Effector CD4-positive, alpha-beta T cell (primary cell): ENCODE results near the gene ZNF281.
"Not testable (repeated sequence)": the region's sequence is repeated elsewhere in the genome, so short reads cannot be mapped to it uniquely, and the experiment has no call there.

Experiments
- DNase-seq: peaks from one replicate; pipeline ENCODE4 v3.0.0-alpha.2; 2020

Gene ZNF281

GRCh38 chr1:200363264-200363933 is 46.4 kb downstream of the ZNF281 start:
- DNase-seq = no peak

DNA sequence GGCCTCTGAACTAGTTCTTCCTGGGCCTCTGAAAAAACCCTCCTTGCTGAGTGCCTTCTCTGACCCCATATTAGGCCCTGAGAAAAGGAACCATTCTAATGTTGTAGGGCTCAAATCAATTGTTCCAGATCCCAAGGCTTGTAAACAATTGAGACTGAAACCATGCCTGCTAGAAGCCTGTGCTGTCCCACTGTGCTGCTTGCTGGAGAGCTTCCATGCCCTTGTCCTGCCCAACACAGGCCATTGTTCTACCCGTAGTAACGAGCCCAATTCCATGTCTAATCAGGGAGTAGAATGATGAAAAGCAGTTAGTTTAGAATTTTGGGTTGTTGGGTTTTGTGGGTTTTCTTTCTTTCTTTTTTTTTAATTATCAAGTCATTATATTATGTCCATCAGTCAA is 47.4 kb downstream of the ZNF281 start:
- no peak for DNase-seq

DNA sequence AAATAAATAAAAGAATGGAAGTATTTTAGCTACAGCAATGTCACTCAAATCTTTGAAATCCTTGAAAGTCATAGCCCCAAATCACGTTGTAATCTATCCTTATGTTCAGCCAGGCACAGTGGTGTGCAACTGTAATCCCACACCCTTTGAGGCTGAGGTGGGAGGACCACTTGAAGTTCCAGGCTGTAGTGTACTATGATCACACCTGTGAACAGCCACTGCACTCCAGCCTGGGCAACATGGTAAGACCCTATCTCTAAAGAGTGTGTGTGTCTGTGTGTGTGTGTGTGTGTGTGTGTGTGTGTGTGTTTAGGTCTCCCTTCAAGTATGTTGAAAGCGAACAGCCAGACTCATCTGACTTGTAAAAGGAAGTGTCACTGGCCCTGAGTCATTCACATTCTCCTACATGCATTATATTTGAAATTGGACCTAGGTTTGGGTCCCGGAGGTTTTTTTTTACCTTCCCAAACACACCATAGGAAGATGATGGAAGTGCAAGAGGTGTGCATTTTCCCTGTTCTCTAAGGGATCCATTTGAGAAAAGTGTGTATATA is 50.1 kb downstream of the ZNF281 start:
- DNase-seq = no peak

DNA sequence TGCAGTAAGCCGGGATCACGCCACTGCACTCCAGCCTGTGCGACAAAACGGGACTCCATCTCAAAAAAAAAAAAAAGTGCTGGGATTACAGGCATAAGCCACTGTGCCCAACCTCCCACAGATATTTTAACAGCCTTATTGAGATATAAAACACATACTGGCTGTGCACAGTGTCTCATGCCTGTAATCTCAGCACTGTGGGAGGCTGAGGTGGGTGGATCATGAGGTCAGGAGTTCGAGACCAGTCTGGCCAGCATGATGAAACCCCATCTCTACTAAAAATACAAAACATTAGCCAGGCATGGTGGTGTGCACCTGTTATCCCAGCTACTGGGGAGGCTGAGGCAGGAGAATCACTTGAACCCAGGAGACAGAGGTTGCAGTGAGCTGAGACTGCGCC is 51.9 kb downstream of the ZNF281 start:
- not testable (repeated sequence) for DNase-seq

GRCh38 chr1:200355801-200356200 is 54.0 kb downstream of the ZNF281 start:
- DNase-seq = no peak
